DMS114 treated with DMSO at 0.1 percent for 48 hours (cell line): ENCODE measurements around the gene OR10R2.
"Not testable (repeated sequence)": the region's sequence is repeated elsewhere in the genome, so short reads cannot be mapped to it uniquely, and the experiment has no call there.

Source experiments
- DNase-seq: peaks from one replicate; lab custom pipeline; 2025; ENCODE audit not compliant: unreplicated experiment; lab: John Stamatoyannopoulos, UW

OR10R2 gene, protein sequence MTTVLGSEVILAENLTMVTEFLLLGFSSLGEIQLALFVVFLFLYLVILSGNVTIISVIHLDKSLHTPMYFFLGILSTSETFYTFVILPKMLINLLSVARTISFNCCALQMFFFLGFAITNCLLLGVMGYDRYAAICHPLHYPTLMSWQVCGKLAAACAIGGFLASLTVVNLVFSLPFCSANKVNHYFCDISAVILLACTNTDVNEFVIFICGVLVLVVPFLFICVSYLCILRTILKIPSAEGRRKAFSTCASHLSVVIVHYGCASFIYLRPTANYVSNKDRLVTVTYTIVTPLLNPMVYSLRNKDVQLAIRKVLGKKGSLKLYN

DNA sequence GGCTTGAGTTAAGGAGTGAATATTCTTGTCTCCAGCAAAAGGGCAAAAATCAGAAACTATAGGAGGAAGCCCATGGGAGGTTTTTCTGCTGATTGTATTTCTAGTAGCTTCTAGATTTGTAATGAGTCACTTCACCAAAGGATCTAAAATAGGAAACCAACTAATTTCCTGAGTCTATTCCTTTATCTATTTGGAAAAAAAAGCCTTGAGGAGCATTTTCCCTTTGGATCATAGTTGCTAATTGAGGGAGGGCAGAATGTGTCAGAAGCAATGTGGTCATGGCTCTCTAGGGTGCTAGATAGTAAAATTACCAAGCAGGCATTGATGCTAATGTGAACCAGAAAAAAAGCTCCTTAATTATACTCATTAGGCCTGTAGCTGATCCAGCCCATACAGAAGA is at the start of gene OR10R2:
Gene OR10R2, plus strand, starts transcription at position 301 of the 400 bp plus-strand sequence. CDS start 106 bp downstream, outside the sequence.
- DNase-seq, result no peak

DNA sequence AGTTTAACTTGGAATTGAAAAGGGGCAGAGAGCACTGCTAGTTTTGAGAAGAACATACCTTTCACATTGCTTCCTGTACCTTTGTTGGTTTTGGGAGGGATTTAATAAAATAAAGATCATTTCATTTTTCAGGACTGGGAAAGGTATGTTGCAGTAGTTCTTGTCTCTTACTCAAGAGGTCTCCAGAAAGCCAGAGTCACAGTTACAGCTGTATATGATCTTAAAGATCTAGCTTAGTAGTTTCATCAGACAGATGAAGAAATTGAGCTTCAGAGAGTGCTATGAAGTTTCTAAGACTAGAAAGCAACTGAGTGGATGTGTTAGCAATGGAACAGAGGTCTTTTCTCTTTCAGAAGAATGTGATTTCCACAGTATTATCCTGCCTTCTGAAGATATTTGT is 47.0 kb upstream of the OR10R2 start:
- no peak for DNase-seq

- DNase-seq, result no peak
Measured at GRCh38 chr1:158426137-158426536, 45.9 kb upstream of the OR10R2 start, which contains the start of gene OR10K2. Gene OR10K2 (minus strand): TSS chr1:158426237. CDS start chr1:158420866, 5,371 bp downstream.

DNA sequence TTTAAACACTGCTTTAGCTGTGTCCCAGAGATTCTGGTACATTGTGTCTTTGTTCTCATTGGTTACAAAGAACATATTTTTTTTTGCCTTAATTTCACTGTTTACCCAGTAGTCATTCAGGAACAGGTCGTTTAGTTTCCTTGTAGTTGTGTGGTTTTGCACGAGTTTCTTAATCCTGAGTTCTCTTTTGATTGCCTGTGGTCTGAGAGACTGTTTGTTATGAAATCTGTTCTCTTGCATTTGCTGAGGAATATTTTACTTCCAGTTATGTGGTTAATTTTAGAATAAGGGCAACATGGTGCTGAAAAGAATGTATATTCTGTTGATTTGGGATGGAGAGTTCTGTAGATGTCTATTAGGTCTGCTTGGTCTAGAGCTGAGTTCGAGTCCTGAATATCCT is 41.9 kb upstream of the OR10R2 start:
- DNase-seq, result not testable (repeated sequence)

- no peak for DNase-seq
Measured at GRCh38 chr1:158434741-158435140, 37.3 kb upstream of the OR10R2 start.

DNA sequence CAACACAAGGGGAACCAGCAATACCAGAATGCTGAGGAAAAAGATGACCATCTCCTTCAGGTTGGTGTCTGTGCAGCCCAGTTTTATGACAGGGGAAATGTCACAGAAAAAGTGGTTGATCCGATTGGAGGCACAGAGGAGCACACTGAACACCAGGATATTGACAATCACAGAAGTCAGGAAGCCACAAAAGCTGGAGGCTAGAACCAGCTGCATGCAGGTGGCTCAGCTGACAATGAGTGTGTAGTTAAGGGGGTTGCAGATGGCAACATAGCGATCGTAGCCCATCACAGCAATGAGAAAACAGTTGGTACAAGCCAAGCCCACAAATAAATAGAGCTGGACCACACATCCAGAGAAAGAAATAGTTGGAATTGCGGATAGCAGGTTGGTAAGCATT is 26.6 kb upstream of the OR10R2 start:
- DNase-seq, result no peak

DNA sequence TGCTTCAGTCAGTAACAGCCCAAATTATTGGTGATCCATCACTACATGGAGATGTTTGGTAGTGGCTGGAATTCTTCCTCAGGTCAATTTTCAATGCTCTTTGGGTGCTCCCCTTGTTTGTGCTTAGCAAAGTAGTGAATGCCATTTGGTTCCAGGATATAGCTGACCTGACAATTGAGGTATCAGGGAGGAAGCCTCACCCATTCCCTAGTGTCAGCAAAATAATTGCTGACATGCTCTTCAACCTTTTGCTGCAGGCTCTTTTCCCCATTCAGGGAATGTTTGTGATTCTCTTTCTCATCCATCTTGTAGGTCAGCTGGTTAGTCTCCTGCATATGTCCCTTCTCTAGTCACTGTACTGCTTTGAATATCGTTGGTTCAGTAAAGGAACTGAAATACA is 17.5 kb upstream of the OR10R2 start:
- no peak for DNase-seq

- DNase-seq, result no peak
Measured at GRCh38 chr1:158457246-158457645, 14.8 kb upstream of the OR10R2 start.

GRCh38 chr1:158458263-158458662 is 13.8 kb upstream of the OR10R2 start:
- DNase-seq, result no peak

GRCh38 chr1:158461534-158461933 is 10.5 kb upstream of the OR10R2 start, which contains the start of gene OR10K1:
Gene OR10K1 (plus strand): TSS chr1:158461834. CDS start chr1:158465562, 3,728 bp downstream.
- DNase-seq, result no peak

DNA sequence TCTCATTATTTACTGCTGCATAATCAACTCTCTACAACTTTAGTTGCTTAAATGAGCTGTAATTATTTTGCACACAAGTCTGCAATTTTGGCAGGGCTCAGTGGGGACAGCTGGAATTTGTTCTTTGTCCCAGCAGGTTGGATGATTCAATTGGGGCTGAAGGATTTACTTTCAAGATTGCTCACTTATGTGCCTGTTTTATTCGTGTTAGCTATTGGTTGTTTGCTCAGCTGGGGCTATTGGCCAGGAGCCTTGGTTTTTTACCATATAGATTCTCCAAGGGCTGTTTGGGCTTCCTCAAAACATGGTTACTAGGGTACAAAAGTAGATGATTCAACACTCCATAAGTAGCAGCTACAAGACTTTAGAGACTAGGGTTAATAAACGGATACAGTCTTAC is 13.4 kb downstream of the OR10R2 start:
- DNase-seq, result no peak

DNA sequence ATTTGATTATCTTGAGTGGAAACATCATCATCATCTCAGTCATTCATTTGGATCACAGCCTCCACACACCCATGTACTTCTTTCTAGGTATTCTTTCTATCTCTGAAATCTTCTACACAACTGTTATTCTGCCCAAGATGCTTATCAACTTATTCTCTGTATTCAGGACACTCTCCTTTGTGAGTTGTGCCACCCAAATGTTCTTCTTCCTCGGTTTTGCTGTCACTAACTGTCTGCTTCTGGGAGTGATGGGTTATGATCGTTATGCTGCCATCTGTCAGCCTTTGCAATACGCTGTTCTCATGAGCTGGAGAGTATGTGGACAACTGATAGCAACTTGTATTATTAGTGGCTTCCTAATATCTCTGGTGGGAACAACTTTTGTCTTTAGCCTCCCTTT is 19.3 kb downstream of the OR10R2 start:
- DNase-seq, result no peak

- DNase-seq, result no peak
Measured at GRCh38 chr1:158493054-158493453, 21.0 kb downstream of the OR10R2 start.

- no peak for DNase-seq
Measured at GRCh38 chr1:158494796-158495195, 22.8 kb downstream of the OR10R2 start.

DNA sequence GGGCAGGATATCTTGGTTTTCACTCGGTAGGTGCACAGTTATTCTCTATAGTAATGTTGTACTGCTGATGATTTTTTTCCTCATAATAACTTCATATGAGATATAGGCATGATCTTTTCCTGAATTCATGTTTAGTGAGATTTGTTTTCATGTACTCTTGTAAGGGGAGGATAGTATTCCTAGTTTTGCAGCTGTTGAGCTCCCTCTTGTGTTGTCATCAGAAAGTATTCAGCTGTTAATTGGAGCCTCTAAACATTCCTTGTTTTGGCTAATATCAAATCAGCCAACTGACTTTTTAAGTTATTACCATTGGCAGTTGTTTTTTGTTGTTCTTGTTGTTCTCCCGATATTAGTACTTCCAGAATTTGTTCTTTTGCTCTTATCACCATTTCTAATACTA is 24.4 kb downstream of the OR10R2 start:
- peak; percentile 12 for DNase-seq

DNA sequence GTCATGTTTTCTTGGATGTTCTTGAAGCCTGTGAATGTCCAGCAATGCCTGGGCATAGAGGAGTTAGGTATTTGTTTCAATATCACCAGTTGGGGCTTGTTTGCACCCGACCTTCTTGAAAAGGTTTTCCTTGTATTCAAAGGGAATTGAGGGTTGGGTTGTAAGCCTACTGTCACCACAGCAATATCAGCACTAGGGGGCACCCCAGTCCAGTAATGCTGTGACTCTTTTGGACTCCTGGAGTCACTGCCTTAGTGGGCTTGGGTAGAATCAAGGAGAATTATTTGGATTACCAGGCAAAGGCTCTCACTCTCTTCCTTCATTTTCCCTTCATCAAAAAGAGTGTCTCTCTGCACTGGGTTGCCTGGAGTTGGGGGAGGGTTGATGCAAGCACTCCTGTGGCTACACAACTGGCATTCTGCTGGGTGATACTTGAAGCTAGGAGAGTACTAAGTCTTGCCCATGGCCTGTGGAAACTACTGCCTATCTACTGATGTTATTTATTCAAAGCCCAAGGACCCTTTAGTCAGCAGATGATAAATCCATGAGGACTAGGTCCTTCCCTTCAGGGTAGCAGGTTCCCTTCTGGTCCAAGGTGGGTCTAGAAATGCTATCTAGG is 34.5 kb downstream of the OR10R2 start:
- no peak for DNase-seq

DNA sequence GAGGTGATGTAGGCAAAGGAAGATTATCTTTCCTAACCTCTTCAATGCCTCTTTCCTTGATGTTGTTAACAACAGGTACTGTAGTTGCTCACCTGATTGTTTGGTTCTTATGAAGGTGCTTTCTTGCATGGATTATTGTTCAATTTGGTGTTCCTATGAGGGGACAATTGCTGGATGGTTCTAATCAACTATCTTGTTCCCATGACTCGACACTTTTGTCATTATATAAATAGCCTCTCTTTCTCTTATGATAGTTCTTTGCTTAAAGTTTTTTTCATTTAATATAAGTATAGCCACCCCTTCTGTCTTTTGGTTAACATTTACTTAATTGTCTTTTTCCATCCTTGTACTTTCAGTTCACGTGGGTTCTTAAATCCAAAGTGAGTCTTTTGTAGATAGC is 35.5 kb downstream of the OR10R2 start:
- DNase-seq, result no peak

DNA sequence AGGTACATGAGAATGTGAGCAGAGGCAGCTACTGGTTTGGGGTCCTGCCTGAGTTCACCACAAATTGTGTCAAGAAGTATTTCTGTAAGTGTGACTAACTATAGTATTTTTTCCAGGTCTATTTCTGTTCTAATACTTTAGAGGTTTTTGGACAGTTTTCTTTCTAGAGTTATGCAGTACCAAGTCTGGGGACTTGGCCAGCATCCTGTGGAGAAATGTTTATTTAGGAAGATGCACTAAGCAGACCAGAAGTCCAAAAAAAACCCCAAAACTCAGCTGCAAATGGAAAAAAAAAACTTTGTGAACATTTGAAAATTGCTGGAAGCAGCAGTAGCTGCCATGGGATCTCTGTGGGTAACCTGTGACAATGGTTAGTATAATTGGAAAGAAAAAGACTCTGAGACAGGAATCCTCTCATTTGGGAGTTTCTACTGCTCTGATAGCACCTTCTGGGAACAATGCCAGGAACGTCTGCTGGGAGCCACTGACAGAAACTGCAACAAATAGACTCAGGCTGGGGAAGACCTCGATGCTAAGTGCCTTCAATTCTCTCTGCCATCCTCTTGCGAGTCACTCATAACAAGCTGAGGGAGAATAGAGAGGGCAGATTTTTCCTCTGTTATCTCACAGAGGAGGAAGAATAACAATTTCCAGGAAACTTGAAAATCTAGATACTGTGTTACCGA is 37.6 kb downstream of the OR10R2 start:
- DNase-seq, result no peak

DNA sequence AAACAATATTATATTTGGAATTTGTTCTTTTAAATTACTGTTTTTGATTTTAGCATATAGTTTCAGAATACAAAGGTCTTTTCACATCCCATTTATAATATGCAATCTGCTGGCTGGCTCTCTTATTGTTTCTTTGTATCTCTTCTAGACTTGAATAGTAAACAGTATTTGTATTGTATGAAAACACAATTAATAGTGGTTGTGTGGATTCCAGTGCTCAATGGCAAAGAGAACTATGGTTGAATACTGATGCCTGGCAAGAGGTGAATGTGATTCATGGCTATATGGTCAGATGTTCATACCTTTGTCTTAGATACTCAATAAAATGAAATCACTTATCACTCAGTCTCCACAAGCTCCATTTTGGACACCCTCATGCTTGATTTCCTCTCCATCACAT is 44.9 kb downstream of the OR10R2 start:
- no peak for DNase-seq

- DNase-seq, result no peak
Measured at GRCh38 chr1:158520021-158520420, 48.0 kb downstream of the OR10R2 start.

- DNase-seq, result no peak
Measured at GRCh38 chr1:158520955-158521665, 49.1 kb downstream of the OR10R2 start.
